HCT116 (cell line): Measurements from ENCODE around the gene MTA3. TPM values are rescaled to one million over a fixed set of nuclear protein-coding genes. Genes with fewer than 3 reads are reported as not detected.
"Not testable (repeated sequence)": the region's sequence is repeated elsewhere in the genome, so short reads cannot be mapped to it uniquely, and the experiment has no call there.

ENCODE experiments used
- ATAC-seq: fragments of 200-7000 bp; cut with Tn5 transposase; 2 replicates; pipeline ENCODE4 v1.9.1; 2020; ENCODE audit warnings: mild to moderate bottlenecking, moderate library complexity
- BruUV-seq: library from RNA; stranded (reverse); fragments of 400-500 nt; replicated peaks from 2 replicates; lab custom pipeline; 2021; lab: Mats Ljungman, UMichigan
- CTCF ChIA-PET: fragments of 300-600 bp; sonication (Branson Sonifier 250); formaldehyde crosslinking; loops from one replicate; lab custom pipeline; 2021; ENCODE audit warnings: antibody characterized with exemption; lab: Charles Lee
- POLR2A ChIA-PET: fragments of 300-600, 350-600 bp; sonication (Branson Sonifier 250); formaldehyde crosslinking; loops from one replicate; lab custom pipeline; 2021; ENCODE audit warnings: antibody characterized with exemption; lab: Charles Lee
- RAD21 ChIA-PET, 2 experiments: fragments of 300-600 bp; sonication (Branson Sonifier 250); formaldehyde crosslinking; loops; one replicate each; lab custom pipeline; 2023; ENCODE audit warnings: low total read pairs in 2 of 2; ENCODE audit not compliant: uncharacterized antibody in 2 of 2, unreplicated experiment in 2 of 2, low non-redundant PET in 1 of 2; lab: Charles Lee
- DNase-seq: peaks from one replicate; pipeline ENCODE4 v3.0.0-alpha.2; 2010; ENCODE audit warnings: low read depth, low spot score
- H2AFZ ChIP-seq: fragments of 200-600 bp; shearing (Covaris generic), sonication (generic); 2 replicates; pipeline ENCODE4 v1.6.1; 2017; ENCODE audit warnings: low read depth, mixed run types, mixed read lengths, antibody characterized with exemption, low read length; ENCODE audit not compliant: poor library complexity, severe bottlenecking
- H3K27ac ChIP-seq: 2 replicates; pipeline ENCODE4 v1.5.1; 2012; ENCODE audit warnings: low read depth, low read length
- H3K27me3 ChIP-seq: fragments of 200-600 bp; sonication (generic); 2 replicates; pipeline ENCODE4 v1.6.1; 2016; ENCODE audit warnings: mixed run types, low read length, mixed read lengths; ENCODE audit not compliant: insufficient read depth
- H3K36me3 ChIP-seq, 2 experiments: fragments of 200-500 bp in 1 of 2; fragments of 200-600 bp in 1 of 2; sonication (Bioruptor generic) in 1 of 2; sonication (generic) in 1 of 2; 2 replicates each; pipeline versions ENCODE4 v1.5.1 to v1.6.1; 2014 to 2016; ENCODE audit warnings: low read length in 2 of 2, inconsistent platforms in 1 of 2, mixed read lengths in 1 of 2, mixed run types in 1 of 2; ENCODE audit not compliant: insufficient read depth in 2 of 2, control insufficient read depth in 1 of 2
- H3K4me1 ChIP-seq, 2 experiments: fragments of 200-600 bp in 1 of 2; sonication (generic) in 1 of 2; 2 replicates each; pipeline versions ENCODE4 v1.5.1 to v1.6.1; 2012 to 2017; ENCODE audit warnings: low read length in 2 of 2, inconsistent platforms in 1 of 2, mild to moderate bottlenecking in 1 of 2, mixed read lengths in 1 of 2, mixed run types in 1 of 2, moderate library complexity in 1 of 2; ENCODE audit not compliant: insufficient read depth in 2 of 2, control insufficient read depth in 1 of 2
- H3K4me2 ChIP-seq: fragments of 200-600 bp; sonication (generic); 2 replicates; pipeline ENCODE4 v1.6.1; 2017; ENCODE audit warnings: mixed run types, low read length, mixed read lengths
- H3K4me3 ChIP-seq, 2 experiments: fragments of 200-600 bp in 1 of 2; sonication (generic) in 1 of 2; replicated peaks in 1 of 2; 2 replicates each; pipeline ENCODE4 v1.5.1; 2011 to 2016; ENCODE audit warnings: low read length in 2 of 2, control low read depth in 1 of 2, low read depth in 1 of 2, mild to moderate bottlenecking in 1 of 2, mixed read lengths in 1 of 2, mixed run types in 1 of 2
- H3K79me2 ChIP-seq: fragments of 200-600 bp; sonication (generic); 2 replicates; pipeline ENCODE4 v1.6.1; 2017; ENCODE audit warnings: mild to moderate bottlenecking, mixed run types, low read length, moderate library complexity, mixed read lengths; ENCODE audit not compliant: insufficient read depth
- H3K9ac ChIP-seq: fragments of 200-600 bp; sonication (generic); 2 replicates; pipeline ENCODE4 v1.6.1; 2016; ENCODE audit warnings: low read length, mixed read lengths
- H3K9me2 ChIP-seq: fragments of 200-600 bp; sonication (generic), shearing (Covaris generic); 2 replicates; pipeline ENCODE4 v1.6.1; 2017; ENCODE audit warnings: mixed run types, mild to moderate bottlenecking, moderate library complexity; ENCODE audit not compliant: insufficient read depth
- H3K9me3 ChIP-seq, 2 experiments: fragments of 200-500 bp in 1 of 2; fragments of 200-600 bp in 1 of 2; sonication (Bioruptor generic) in 1 of 2; sonication (generic) in 1 of 2; 2 replicates each; pipeline ENCODE4 v1.6.1; 2014 to 2017; ENCODE audit warnings: low read length in 2 of 2, mixed read lengths in 2 of 2, inconsistent platforms in 1 of 2, low read depth in 1 of 2, mild to moderate bottlenecking in 1 of 2, mixed run types in 1 of 2, moderate library complexity in 1 of 2; ENCODE audit not compliant: control insufficient read depth in 1 of 2, insufficient read depth in 1 of 2
- H4K20me1 ChIP-seq: fragments of 200-600 bp; sonication (generic), shearing (Covaris generic); 2 replicates; pipeline ENCODE4 v1.6.1; 2017; ENCODE audit warnings: mixed run types, mild to moderate bottlenecking, moderate library complexity; ENCODE audit not compliant: insufficient read depth
- CBX3 ChIP-seq: IDR thresholded peaks from 2 replicates; pipeline ENCODE4 v1.6.1; 2012; ENCODE audit warnings: low read depth
- CTCF ChIP-seq, 3 experiments: fragments of 200-600 bp in 1 of 3; sonication (generic) in 1 of 3; IDR thresholded peaks in 2 of 3; conservative IDR thresholded peaks in 1 of 3; 2 replicates each; pipeline ENCODE4 v1.5.1; 2012 to 2017; ENCODE audit warnings: low read depth in 2 of 3, low read length in 2 of 3, antibody characterized with exemption in 1 of 3, borderline replicate concordance in 1 of 3, control low read depth in 1 of 3, mild to moderate bottlenecking in 1 of 3, mixed read lengths in 1 of 3, mixed run types in 1 of 3, moderate library complexity in 1 of 3; ENCODE audit not compliant: insufficient read depth in 1 of 3
- EZH2 ChIP-seq: fragments of 200-600 bp; sonication (generic); IDR thresholded peaks from 2 replicates; pipeline ENCODE4 v1.6.1; 2017; ENCODE audit warnings: antibody characterized with exemption, mixed run types
- JUND ChIP-seq: IDR thresholded peaks from 2 replicates; pipeline ENCODE4 v1.6.1; 2012
- YY1 ChIP-seq: IDR thresholded peaks from 2 replicates; pipeline ENCODE4 v1.6.1; 2011; ENCODE audit warnings: low read length, low read depth, moderate library complexity, mild to moderate bottlenecking; ENCODE audit not compliant: insufficient replicate concordance; ENCODE audit errors: extremely low read depth
- ZNF274 ChIP-seq: fragments of 200-500 bp; sonication (Bioruptor generic); IDR thresholded peaks from 2 replicates; pipeline ENCODE4 v1.6.1; 2014; ENCODE audit warnings: mild to moderate bottlenecking, low read depth, low read length, inconsistent platforms
- intact Hi-C: fragments of 100-400 bp; cut with micrococcal nuclease; formaldehyde crosslinking; loops from 2 replicates; pipeline ENCODE4 v1.10.0; 2022
- total RNA-seq: library from RNA; stranded (reverse); gene quantifications from one replicate; pipeline ENCODE4 v1.2.1, GENCODE V29; 2021; ENCODE audit not compliant: unreplicated experiment
- TF ChIP-seq, protein P1 (sequence below): IDR thresholded peaks from 2 replicates; pipeline ENCODE4 v1.6.1; 2012

Gene MTA3
- total RNA-seq, 1 experiment from 2014 or later, result 46.3 TPM

DNA sequence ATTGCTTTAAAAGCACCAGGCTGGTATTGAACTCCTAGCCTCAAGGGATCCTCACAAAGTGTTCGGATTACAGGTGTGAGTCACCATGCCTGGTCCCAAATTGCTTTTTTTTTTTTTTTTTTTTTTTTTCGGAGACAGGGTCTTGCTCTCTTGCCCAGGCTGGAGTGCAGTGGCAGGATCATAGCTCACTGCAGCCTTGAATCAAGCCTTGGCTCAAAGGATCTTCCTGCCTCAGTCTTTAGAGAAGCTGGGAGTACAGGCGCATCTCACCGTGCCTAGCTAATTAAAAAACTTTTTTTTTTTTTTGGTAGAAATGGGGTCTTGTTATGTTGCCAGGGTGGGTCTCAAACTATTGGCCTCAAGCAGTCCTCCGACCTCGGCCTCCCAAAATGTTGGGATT, 12.8 kb downstream of the MTA3 start:
- H4K20me1 ChIP-seq, result no peaks in the 10 kb centered on the region
- TF ChIP-seq, protein P1, sequence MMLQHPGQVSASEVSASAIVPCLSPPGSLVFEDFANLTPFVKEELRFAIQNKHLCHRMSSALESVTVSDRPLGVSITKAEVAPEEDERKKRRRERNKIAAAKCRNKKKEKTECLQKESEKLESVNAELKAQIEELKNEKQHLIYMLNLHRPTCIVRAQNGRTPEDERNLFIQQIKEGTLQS, result no peak
- TF ChIP-seq CBX3, result no peak
- no peak for TF ChIP-seq JUND
- TF ChIP-seq YY1, result no peak
- no peak for TF ChIP-seq ZNF274
- no peak for TF ChIP-seq EZH2
- no peak for TF ChIP-seq CTCF (IDR thresholded peaks at IDR 0.05 in 2 of 3, conservative IDR thresholded peaks at IDR 0.05 in 1 of 3; ENCODE audit: borderline replicate concordance in 1 of 3, insufficient read depth in 1 of 3, low read depth in 2 of 3, low read length in 2 of 3)
- TF ChIP-seq, all 23 proteins: peak for 0
- Histone ChIP-seq H3K79me2 (peaks cover 12% of the 10 kb centered on the region; the same call in 1 of the 2 replicates), H3K27me3 (no peaks in the 10 kb centered on the region), H3K36me3 (peaks cover 4 to 6% of the 10 kb centered on the region in 2 experiments; a peak in 2 of 4 replicates), H3K9me2 (no peaks in the 10 kb centered on the region), H3K27ac (no peak overlapping the region), H3K9me3 (no peaks in the 10 kb centered on the region), H3K4me2 (no peak overlapping the region), H3K9ac (no peak overlapping the region), H2AFZ (no peak overlapping the region), H3K4me1 (no peaks in the 10 kb centered on the region), H3K4me3 (no peak overlapping the region)
- no TSS peak for BruUV-seq
- ChIA-PET CTCF (no interaction called here), POLR2A (no interaction called here), RAD21 (no interaction called here)
- DNase-seq (no peak), ATAC-seq (no peak)
- intact Hi-C loops, result no loop called here

DNA sequence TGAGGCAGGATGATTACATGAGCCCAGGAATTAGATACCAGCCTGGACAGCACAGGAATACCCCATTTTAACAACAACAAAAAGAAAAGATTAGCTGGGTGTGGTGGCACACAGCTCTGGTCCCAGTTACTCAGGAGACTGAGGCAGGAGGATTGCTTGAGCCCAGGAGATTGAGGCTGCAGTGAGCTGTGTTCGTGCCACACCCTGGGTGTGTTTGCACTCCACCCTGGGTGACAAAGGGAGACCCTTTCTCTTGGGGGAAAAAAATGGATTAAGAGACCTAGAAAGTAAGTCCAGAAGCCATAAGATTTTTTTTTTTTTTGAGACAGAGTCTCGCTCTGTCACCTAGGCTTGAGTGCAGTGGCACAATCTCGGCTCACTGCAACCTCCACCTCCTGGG, 16.2 kb downstream of the MTA3 start:
- H3K79me2 ChIP-seq, result peaks cover 12% of the 10 kb centered on the region; the same call in 1 of the 2 replicates
- H3K9ac ChIP-seq, H4K20me1 ChIP-seq, H3K4me1 ChIP-seq, H3K27me3 ChIP-seq, H3K9me3 ChIP-seq, ATAC-seq, DNase-seq, RAD21 ChIA-PET, H3K27ac ChIP-seq, intact Hi-C loops, H3K36me3 ChIP-seq, H3K4me3 ChIP-seq, H3K4me2 ChIP-seq, H2AFZ ChIP-seq, CTCF ChIA-PET, BruUV-seq, H3K9me2 ChIP-seq, POLR2A ChIA-PET: not testable (repeated sequence)
